HL-60 (cell line): ENCODE results near the gene TMC3.
"Not testable (repeated sequence)": the region's sequence is repeated elsewhere in the genome, so short reads cannot be mapped to it uniquely, and the experiment has no call there.

Experiments used
- DNase-seq, 2 experiments: peaks; one replicate each; pipeline ENCODE4 v3.0.0-alpha.2; 2010 to 2020; ENCODE audit warnings: low read depth in 1 of 2, low spot score in 1 of 2
- H3K27ac ChIP-seq: fragments of 250-450 bp; sonication (Bioruptor Pico); replicated peaks from 2 replicates; pipeline ENCODE4 v1.5.1; 2020; ENCODE audit warnings: mild to moderate bottlenecking, moderate library complexity
- H3K27me3 ChIP-seq: fragments of 250-450 bp; sonication (Bioruptor Pico); 2 replicates; pipeline ENCODE4 v1.5.1; 2021; ENCODE audit warnings: mild to moderate bottlenecking, moderate library complexity; ENCODE audit not compliant: insufficient read depth, poor library complexity, severe bottlenecking
- H3K4me3 ChIP-seq: replicated peaks from 2 replicates; pipeline ENCODE4 v1.5.1; 2011; ENCODE audit warnings: mild to moderate bottlenecking, control low read depth, low read length; ENCODE audit not compliant: insufficient read depth
- CTCF ChIP-seq: IDR thresholded peaks from one replicate; pipeline ENCODE4 v1.5.1; 2011; ENCODE audit warnings: low read length, control low read depth, inconsistent platforms; ENCODE audit not compliant: insufficient read depth
- GABPA ChIP-seq: IDR thresholded peaks from 2 replicates; pipeline ENCODE4 v1.6.1; 2012; ENCODE audit warnings: low read depth
- POLR2AphosphoS5 ChIP-seq: IDR thresholded peaks from 2 replicates; pipeline ENCODE4 v1.6.1; 2012; ENCODE audit warnings: low read depth
- SPI1 ChIP-seq: IDR thresholded peaks from 2 replicates; pipeline ENCODE4 v1.6.1; 2012; ENCODE audit warnings: low read depth, mild to moderate bottlenecking, borderline replicate concordance
- TF ChIP-seq, protein P1 (sequence below): IDR thresholded peaks from 2 replicates; pipeline ENCODE4 v1.6.1; 2012; ENCODE audit warnings: low read depth; ENCODE audit not compliant: insufficient replicate concordance

TMC3 gene

GRCh38 chr15:81332326-81332725 is 41.7 kb downstream of the TMC3 start:
- TF ChIP-seq, protein P1, sequence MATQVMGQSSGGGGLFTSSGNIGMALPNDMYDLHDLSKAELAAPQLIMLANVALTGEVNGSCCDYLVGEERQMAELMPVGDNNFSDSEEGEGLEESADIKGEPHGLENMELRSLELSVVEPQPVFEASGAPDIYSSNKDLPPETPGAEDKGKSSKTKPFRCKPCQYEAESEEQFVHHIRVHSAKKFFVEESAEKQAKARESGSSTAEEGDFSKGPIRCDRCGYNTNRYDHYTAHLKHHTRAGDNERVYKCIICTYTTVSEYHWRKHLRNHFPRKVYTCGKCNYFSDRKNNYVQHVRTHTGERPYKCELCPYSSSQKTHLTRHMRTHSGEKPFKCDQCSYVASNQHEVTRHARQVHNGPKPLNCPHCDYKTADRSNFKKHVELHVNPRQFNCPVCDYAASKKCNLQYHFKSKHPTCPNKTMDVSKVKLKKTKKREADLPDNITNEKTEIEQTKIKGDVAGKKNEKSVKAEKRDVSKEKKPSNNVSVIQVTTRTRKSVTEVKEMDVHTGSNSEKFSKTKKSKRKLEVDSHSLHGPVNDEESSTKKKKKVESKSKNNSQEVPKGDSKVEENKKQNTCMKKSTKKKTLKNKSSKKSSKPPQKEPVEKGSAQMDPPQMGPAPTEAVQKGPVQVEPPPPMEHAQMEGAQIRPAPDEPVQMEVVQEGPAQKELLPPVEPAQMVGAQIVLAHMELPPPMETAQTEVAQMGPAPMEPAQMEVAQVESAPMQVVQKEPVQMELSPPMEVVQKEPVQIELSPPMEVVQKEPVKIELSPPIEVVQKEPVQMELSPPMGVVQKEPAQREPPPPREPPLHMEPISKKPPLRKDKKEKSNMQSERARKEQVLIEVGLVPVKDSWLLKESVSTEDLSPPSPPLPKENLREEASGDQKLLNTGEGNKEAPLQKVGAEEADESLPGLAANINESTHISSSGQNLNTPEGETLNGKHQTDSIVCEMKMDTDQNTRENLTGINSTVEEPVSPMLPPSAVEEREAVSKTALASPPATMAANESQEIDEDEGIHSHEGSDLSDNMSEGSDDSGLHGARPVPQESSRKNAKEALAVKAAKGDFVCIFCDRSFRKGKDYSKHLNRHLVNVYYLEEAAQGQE = no peak
- no peak for TF ChIP-seq GABPA
- no peak for TF ChIP-seq CTCF
- TF ChIP-seq SPI1 = no peak
- no peak for TF ChIP-seq POLR2AphosphoS5
- no peak overlapping the region for H3K4me3 ChIP-seq
- no peak overlapping the region for H3K27ac ChIP-seq
- no peaks in the 10 kb centered on the region for H3K27me3 ChIP-seq
- DNase-seq = no peak

- Histone ChIP-seq H3K4me3 (no peak overlapping the region), H3K27me3 (no peaks in the 10 kb centered on the region), H3K27ac (no peak overlapping the region)
- TF ChIP-seq CTCF (no peak), GABPA (no peak), POLR2AphosphoS5 (no peak)
- TF ChIP-seq, protein P1 = no peak
- DNase-seq = no peak
Observed at GRCh38 chr15:81331600-81331999, 42.4 kb downstream of the TMC3 start.

- not testable (repeated sequence) for H3K27me3 ChIP-seq, H3K4me3 ChIP-seq, H3K27ac ChIP-seq, DNase-seq
Observed at GRCh38 chr15:81331141-81331540, 42.9 kb downstream of the TMC3 start.

- TF ChIP-seq GABPA = no peak
- TF ChIP-seq, protein P1 = no peak
- no peak for TF ChIP-seq POLR2AphosphoS5
- TF ChIP-seq SPI1 = no peak
- TF ChIP-seq CTCF = no peak
- H3K4me3 ChIP-seq = no peak overlapping the region
- H3K27ac ChIP-seq = no peak overlapping the region
- DNase-seq = no peak
- H3K27me3 ChIP-seq = no peaks in the 10 kb centered on the region
Observed at GRCh38 chr15:81330366-81331090, 43.5 kb downstream of the TMC3 start.
